Endothelial cell of umbilical vein (primary cell): ENCODE data around the gene SLC9A3. TPM values are rescaled to one million over a fixed set of nuclear protein-coding genes. Genes with fewer than 3 reads are reported as not detected.

Source experiments
- BruUV-seq: library from RNA; stranded (reverse); fragments of 400-500 nt; replicated peaks from 2 replicates; lab custom pipeline; 2021; lab: Mats Ljungman, UMichigan
- CTCF ChIA-PET: fragments of 300-600, 350-600 bp; sonication (Branson Sonifier 250); formaldehyde crosslinking; loops from one replicate; lab custom pipeline; 2021; ENCODE audit warnings: antibody characterized with exemption, inconsistent platforms; lab: Charles Lee
- POLR2A ChIA-PET: fragments of 300-600, 350-600 bp; sonication (Branson Sonifier 250); formaldehyde crosslinking; loops from one replicate; lab custom pipeline; 2021; ENCODE audit warnings: antibody characterized with exemption, inconsistent platforms; lab: Charles Lee
- DNase-seq: peaks from one replicate; pipeline ENCODE4 v3.0.0-alpha.2; 2011; ENCODE audit warnings: low read depth, low spot score
- FAIRE-seq: peaks from 2 replicates; lab custom pipeline; 2011; peaks lifted over from hg19 to GRCh38; lab: Jason Lieb, UNC
- H2AFZ ChIP-seq: 2 replicates; pipeline ENCODE4 v1.6.0; 2012; ENCODE audit warnings: low read depth, low read length, control low read depth, inconsistent platforms
- H3K27ac ChIP-seq: 2 replicates; pipeline ENCODE4 v1.5.1; 2011; ENCODE audit warnings: low read depth, mild to moderate bottlenecking, control low read depth, low read length, moderate library complexity; ENCODE audit not compliant: insufficient read depth
- H3K27me3 ChIP-seq, 2 experiments: 2 replicates each; pipeline versions ENCODE4 v1.6.0 to v1.6.1; 2011; ENCODE audit warnings: low read length in 2 of 2, mixed read lengths in 1 of 2; ENCODE audit not compliant: control insufficient read depth in 2 of 2, insufficient read depth in 2 of 2
- H3K36me3 ChIP-seq, 2 experiments: 2 replicates in 1 of 2; 3 replicates in 1 of 2; pipeline ENCODE4 v1.5.1; 2011; ENCODE audit warnings: low read length in 2 of 2, mild to moderate bottlenecking in 1 of 2, moderate library complexity in 1 of 2; ENCODE audit not compliant: control insufficient read depth in 2 of 2, insufficient read depth in 2 of 2; ENCODE audit errors: extremely low read depth in 1 of 2
- H3K4me1 ChIP-seq: 3 replicates; pipeline ENCODE4 v1.5.1; 2011; ENCODE audit warnings: mild to moderate bottlenecking, low read length; ENCODE audit not compliant: control insufficient read depth, insufficient read depth; ENCODE audit errors: extremely low read depth
- H3K4me2 ChIP-seq: 2 replicates; pipeline ENCODE4 v1.6.1; 2011; ENCODE audit warnings: low read length, control low read depth, mixed read lengths; ENCODE audit not compliant: insufficient read depth
- H3K4me3 ChIP-seq, 3 experiments: fragments of 200-600 bp in 1 of 3; sonication (generic), shearing (Covaris generic) in 1 of 3; replicated peaks in 1 of 3; 2 replicates each; pipeline ENCODE4 v1.5.1; 2011 to 2016; ENCODE audit warnings: control low read depth in 3 of 3, low read length in 3 of 3, mild to moderate bottlenecking in 2 of 3, inconsistent platforms in 1 of 3, low read depth in 1 of 3, moderate library complexity in 1 of 3; ENCODE audit not compliant: insufficient read depth in 1 of 3
- H3K79me2 ChIP-seq: 2 replicates; pipeline ENCODE4 v1.6.0; 2012; ENCODE audit warnings: low read length, inconsistent platforms; ENCODE audit not compliant: control insufficient read depth, insufficient read depth
- H3K9ac ChIP-seq: replicated peaks from 2 replicates; pipeline ENCODE3; 2011; ENCODE audit warnings: low read length, control low read depth; ENCODE audit not compliant: insufficient read depth; ENCODE audit errors: extremely low read depth
- H3K9me1 ChIP-seq: replicated peaks from 3 replicates; pipeline ENCODE4 v1.6.0; 2011; ENCODE audit warnings: mild to moderate bottlenecking, low read length; ENCODE audit not compliant: control insufficient read depth, insufficient read depth; ENCODE audit errors: extremely low read depth
- H3K9me3 ChIP-seq: replicated peaks from 2 replicates; pipeline ENCODE4 v1.5.1; 2012; ENCODE audit warnings: low read length, inconsistent platforms; ENCODE audit not compliant: control insufficient read depth, insufficient read depth
- H4K20me1 ChIP-seq: replicated peaks from 2 replicates; pipeline ENCODE3; 2011; ENCODE audit warnings: mild to moderate bottlenecking, low read length; ENCODE audit not compliant: control insufficient read depth, insufficient read depth; ENCODE audit errors: extremely low read depth
- CTCF ChIP-seq, 2 donors: IDR thresholded peaks; 1 replicate in 1 of 2; 2 replicates in 1 of 2; pipeline ENCODE4 v1.5.1; 2011; ENCODE audit warnings: low read length in 2 of 2, mild to moderate bottlenecking in 2 of 2, moderate library complexity in 2 of 2, control low read depth in 1 of 2, inconsistent platforms in 1 of 2, low read depth in 1 of 2; ENCODE audit not compliant: insufficient read depth in 1 of 2; ENCODE audit errors: extremely low read depth in 1 of 2
- JUN ChIP-seq: IDR thresholded peaks from 2 replicates; pipeline ENCODE4 v1.6.1; 2011; ENCODE audit warnings: borderline replicate concordance, low read depth; ENCODE audit not compliant: insufficient read length, insufficient read depth
- MAX ChIP-seq: IDR thresholded peaks from 2 replicates; pipeline ENCODE4 v1.6.1; 2011; ENCODE audit not compliant: insufficient read depth, insufficient read length
- dilution Hi-C: fragments of 300-500 bp; cut with MboI; formaldehyde crosslinking; loops from one replicate; pipeline ENCODE4 v1.15.0; 2019; ENCODE audit warnings: low sequenced_read_pairs; ENCODE audit not compliant: extremely low pct_ligation_motif_present
- intact Hi-C: fragments of 100-400 bp; cut with micrococcal nuclease; formaldehyde crosslinking; loops from one replicate; pipeline ENCODE4 v1.10.0; 2022
- polyA plus RNA-seq, 4 experiments: library from polyadenylated mRNA; depleted of rRNA in 3 of 4; stranded (reverse) in 3 of 4; unstranded in 1 of 4; fragments of >200 nt; gene quantifications; 2 replicates each; pipeline versions ENCODE4 v1.2.1 to v1.2.3, GENCODE V29; 2011 to 2012; ENCODE audit warnings: missing spikeins in 1 of 4
- total RNA-seq: library from RNA; stranded (reverse); gene quantifications from 2 replicates; pipeline ENCODE4 v1.2.3, GENCODE V29; 2021

Gene SLC9A3
- total and polyA plus RNA-seq, 2 donors (not counting 3 experiments of a cell fraction or from before 2014, with no cell fraction given) = 0.79 to 0.82 TPM

GRCh38 chr5:457195-457961 lies 66.9 kb downstream of the SLC9A3 start:
- Histone ChIP-seq H2AFZ (no peak overlapping the region), H3K4me1 (no peaks in the 10 kb centered on the region), H4K20me1 (no peaks in the 10 kb centered on the region), H3K4me2 (no peak overlapping the region), H3K27ac (no peak overlapping the region), H3K4me3 (no peak overlapping the region), H3K36me3 (peaks cover 11 to 42% of the 10 kb centered on the region in 2 experiments), H3K79me2 (peaks cover 19% of the 10 kb centered on the region), H3K9ac (no peak overlapping the region), H3K9me1 (no peaks in the 10 kb centered on the region), H3K27me3 (no peaks in the 10 kb centered on the region), H3K9me3 (no peaks in the 10 kb centered on the region)
- no TSS peak for BruUV-seq
- dilution Hi-C loops = no loop called here
- no peak for DNase-seq
- intact Hi-C loops = no loop called here
- CTCF ChIA-PET = interaction anchor here (1.2 to 1.6 kb wide), 2 partner anchors 11 to 26 kb away, joined by 4 to 13 read pairs; no protein-coding TSS in a partner anchor
- POLR2A ChIA-PET = no interaction called here
- FAIRE-seq = no peak
- TF ChIP-seq MAX = no peak
- no peak for TF ChIP-seq JUN
- no peak for TF ChIP-seq CTCF (IDR thresholded peaks at IDR 0.05; ENCODE audit: extremely low read depth in 1 of 2, insufficient read depth in 1 of 2, low read depth in 1 of 2, low read length in 2 of 2)
